ENCODE measurements around the gene FBXW8. TPM values are rescaled to one million over a fixed set of nuclear protein-coding genes. Genes with fewer than 3 reads are reported as not detected.
A peak's percentile ranks its signal among the peaks of the same experiment; 100 is the strongest.

Gene FBXW8
- polyA plus RNA-seq, 1 donor, result 13.1 TPM

- no peaks in the 10 kb centered on the region for H3K4me1 ChIP-seq (ENCODE audit: control insufficient read depth, insufficient read depth, low read length)
- no peaks in the 10 kb centered on the region for H3K36me3 ChIP-seq (ENCODE audit: control insufficient read depth, insufficient read depth, low read length)
- no peaks in the 10 kb centered on the region for H3K27me3 ChIP-seq (ENCODE audit: control insufficient read depth, insufficient read depth, low read length)
- H3K9me3 ChIP-seq (ENCODE audit: control insufficient read depth, low read depth, low read length), result no peaks in the 10 kb centered on the region
- H3K27ac ChIP-seq (ENCODE audit: low read length), result no peak overlapping the region
- no peak overlapping the region for H3K4me3 ChIP-seq (ENCODE audit: low read length)
- DNase-seq, result peak in 1 of 2 donors; percentile 37
- no CpG with 5 or more reads among the region's 24 CpGs for WGBS (ENCODE audit: insufficient coverage, low lambda C conversion rate)
Observed at GRCh38 chr12:117076410-117077372, 165.9 kb downstream of the FBXW8 start.

GRCh38 chr12:117079487-117079886 is 168.7 kb downstream of the FBXW8 start:
- Histone ChIP-seq H3K4me1 (ENCODE audit: control insufficient read depth, insufficient read depth, low read length) (no peaks in the 10 kb centered on the region), H3K27me3 (ENCODE audit: control insufficient read depth, insufficient read depth, low read length) (no peaks in the 10 kb centered on the region), H3K4me3 (ENCODE audit: low read length) (no peak overlapping the region), H3K36me3 (ENCODE audit: control insufficient read depth, insufficient read depth, low read length) (no peaks in the 10 kb centered on the region), H3K27ac (ENCODE audit: low read length) (no peak overlapping the region), H3K9me3 (ENCODE audit: control insufficient read depth, low read depth, low read length) (no peaks in the 10 kb centered on the region)
- WGBS (ENCODE audit: insufficient coverage, low lambda C conversion rate), result no CpG with 5 or more reads among the region's 4 CpGs
- DNase-seq, result no peak

- DNase-seq, result no peak
- Histone ChIP-seq H3K27ac (ENCODE audit: low read length) (no peak overlapping the region), H3K4me3 (ENCODE audit: low read length) (no peak overlapping the region), H3K9me3 (ENCODE audit: control insufficient read depth, low read depth, low read length) (no peaks in the 10 kb centered on the region), H3K36me3 (ENCODE audit: control insufficient read depth, insufficient read depth, low read length) (no peaks in the 10 kb centered on the region), H3K4me1 (ENCODE audit: control insufficient read depth, insufficient read depth, low read length) (no peaks in the 10 kb centered on the region), H3K27me3 (ENCODE audit: control insufficient read depth, insufficient read depth, low read length) (no peaks in the 10 kb centered on the region)
- no CpG with 5 or more reads among the region's 6 CpGs for WGBS (ENCODE audit: insufficient coverage, low lambda C conversion rate)
Observed at GRCh38 chr12:117080661-117081144, 170.0 kb downstream of the FBXW8 start.

Other genes starting within 250 kb of the FBXW8 start
- gene SPRING1, start 172.9 kb upstream of the FBXW8 start, polyA plus RNA-seq, result 38.6 TPM
- gene RNFT2, start 172.6 kb upstream of the FBXW8 start, polyA plus RNA-seq, result 2.0 TPM
- gene HRK, start 29.5 kb upstream of the FBXW8 start, polyA plus RNA-seq, result 0.16 TPM
- gene TESC, start 188.5 kb downstream of the FBXW8 start, polyA plus RNA-seq, result 3.3 TPM

All from large intestine (tissue), 3 donors.